Measurements from ENCODE around the gene PLCH2.
"Not testable (repeated sequence)": the region's sequence is repeated elsewhere in the genome, so short reads cannot be mapped to it uniquely, and the experiment has no call there.

The PLCH2 gene, protein sequence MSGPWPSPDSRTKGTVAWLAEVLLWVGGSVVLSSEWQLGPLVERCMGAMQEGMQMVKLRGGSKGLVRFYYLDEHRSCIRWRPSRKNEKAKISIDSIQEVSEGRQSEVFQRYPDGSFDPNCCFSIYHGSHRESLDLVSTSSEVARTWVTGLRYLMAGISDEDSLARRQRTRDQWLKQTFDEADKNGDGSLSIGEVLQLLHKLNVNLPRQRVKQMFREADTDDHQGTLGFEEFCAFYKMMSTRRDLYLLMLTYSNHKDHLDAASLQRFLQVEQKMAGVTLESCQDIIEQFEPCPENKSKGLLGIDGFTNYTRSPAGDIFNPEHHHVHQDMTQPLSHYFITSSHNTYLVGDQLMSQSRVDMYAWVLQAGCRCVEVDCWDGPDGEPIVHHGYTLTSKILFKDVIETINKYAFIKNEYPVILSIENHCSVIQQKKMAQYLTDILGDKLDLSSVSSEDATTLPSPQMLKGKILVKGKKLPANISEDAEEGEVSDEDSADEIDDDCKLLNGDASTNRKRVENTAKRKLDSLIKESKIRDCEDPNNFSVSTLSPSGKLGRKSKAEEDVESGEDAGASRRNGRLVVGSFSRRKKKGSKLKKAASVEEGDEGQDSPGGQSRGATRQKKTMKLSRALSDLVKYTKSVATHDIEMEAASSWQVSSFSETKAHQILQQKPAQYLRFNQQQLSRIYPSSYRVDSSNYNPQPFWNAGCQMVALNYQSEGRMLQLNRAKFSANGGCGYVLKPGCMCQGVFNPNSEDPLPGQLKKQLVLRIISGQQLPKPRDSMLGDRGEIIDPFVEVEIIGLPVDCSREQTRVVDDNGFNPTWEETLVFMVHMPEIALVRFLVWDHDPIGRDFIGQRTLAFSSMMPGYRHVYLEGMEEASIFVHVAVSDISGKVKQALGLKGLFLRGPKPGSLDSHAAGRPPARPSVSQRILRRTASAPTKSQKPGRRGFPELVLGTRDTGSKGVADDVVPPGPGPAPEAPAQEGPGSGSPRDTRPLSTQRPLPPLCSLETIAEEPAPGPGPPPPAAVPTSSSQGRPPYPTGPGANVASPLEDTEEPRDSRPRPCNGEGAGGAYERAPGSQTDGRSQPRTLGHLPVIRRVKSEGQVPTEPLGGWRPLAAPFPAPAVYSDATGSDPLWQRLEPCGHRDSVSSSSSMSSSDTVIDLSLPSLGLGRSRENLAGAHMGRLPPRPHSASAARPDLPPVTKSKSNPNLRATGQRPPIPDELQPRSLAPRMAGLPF (N-terminal part only)

DNA sequence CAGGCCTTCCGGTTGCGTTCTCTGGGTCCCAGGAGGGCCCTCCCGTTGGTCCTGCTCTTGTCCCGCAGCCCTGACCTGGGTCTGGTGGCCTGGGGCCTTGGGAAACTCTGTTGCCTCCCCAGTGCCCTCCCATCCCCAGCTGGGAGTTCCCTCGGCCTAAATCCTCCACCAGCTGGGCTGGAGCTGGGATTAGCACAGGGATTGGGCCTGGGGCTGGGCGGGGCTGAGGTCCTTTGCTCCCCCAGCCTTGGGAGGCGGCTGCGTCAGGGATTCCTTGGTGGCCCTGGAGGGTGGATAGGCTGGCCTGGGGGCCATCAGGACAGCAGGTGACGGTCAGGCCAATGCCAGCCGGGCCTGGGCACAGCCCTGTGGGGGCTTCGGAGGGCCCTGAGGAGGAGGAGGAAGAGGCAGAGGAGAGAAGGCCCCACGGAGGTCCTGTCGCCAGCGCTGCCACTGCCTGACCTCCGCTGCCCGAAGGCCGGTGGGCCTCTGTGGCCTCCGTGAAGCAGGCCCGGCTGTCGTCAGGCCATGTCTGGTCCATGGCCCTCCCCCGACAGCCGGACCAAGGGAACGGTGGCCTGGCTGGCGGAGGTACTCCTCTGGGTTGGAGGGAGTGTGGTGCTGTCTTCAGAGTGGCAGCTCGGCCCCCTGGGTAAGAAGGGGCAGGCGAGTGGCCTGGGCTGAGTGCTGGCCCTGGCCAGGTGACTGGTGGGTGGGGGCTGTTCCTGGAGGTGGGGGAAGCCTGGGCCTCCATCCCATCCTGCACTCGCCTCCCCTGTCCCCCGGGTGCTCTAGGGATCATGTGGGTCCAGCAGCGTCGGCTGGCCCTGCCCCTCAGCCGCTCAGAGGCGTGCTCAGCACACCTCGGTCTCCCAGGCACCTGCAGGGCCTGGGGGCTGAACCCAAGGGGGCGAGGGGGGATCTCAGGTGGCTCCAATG, at the start of gene PLCH2:
Gene PLCH2 (plus strand): TSS at position 229 of the 939 bp plus-strand sequence. CDS start 300 bp downstream, at position 529.
- DNase-seq, result no peak

- no peak for DNase-seq
Measured at GRCh38 chr1:2426540-2426939, 49.5 kb upstream of the PLCH2 start.

- no peak for DNase-seq
Measured at GRCh38 chr1:2427051-2427450, 49.0 kb upstream of the PLCH2 start.

DNA sequence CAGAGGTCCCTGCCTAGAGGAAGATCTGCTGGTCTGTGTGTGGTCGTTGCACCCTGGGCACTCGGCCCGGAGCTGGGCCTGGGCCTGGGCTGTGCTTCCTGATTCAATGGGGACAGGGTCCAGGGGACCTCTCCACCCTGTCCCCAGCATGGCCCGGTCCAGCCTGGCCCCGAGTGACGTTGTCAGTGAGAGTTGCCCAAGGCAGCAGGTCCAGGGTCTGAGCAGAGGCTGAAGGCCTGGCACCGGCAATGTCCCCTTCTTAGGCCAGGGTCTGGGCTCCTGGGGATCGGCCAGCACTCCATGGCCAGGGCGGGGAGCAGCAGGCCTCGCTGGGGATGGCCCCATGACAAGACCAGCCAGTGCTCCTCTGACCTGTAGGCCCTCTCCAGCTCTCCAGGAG, 48.1 kb upstream of the PLCH2 start:
- DNase-seq, result no peak

GRCh38 chr1:2428490-2428889, 47.6 kb upstream of the PLCH2 start:
- no peak for DNase-seq

DNA sequence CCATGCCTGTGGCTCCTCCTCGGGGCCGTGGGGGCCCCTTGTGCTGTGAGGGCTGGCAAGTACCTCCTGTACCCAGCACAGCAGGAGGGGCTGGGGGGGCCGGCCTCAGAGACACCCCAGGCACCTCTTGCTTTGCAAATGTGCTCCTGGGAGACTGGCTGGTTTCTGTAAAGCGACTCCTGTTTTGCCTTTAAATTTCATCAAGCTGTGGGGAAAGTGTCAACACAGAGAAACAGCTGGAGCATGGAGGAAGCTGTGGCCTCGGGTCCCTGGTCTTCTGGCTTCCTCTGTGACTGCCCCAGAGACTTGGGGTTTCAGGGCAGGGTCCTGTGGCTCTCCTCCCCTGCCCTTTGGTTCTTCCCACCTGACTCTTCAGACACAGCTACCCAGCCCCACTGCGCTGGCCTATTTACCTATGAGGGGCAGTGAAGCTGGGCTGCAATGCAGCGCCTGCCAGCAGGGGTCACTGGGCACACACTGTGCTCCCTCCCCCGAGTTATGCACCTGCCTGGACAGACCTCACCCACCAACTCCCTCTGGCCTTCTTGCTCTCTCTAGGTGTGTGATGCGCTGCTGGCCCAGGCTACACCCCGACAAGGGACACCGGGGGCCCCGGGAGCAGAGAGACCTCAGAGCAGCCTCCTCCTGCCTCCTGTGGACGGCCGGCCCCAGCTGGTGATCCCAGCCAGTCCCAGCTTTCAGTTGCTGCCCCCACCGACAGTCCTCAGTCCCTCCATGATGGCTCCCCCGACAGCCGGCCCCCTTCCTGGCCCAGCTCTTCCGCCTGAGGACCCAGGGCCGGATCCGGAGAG, 46.1 kb upstream of the PLCH2 start:
- no peak for DNase-seq

DNA sequence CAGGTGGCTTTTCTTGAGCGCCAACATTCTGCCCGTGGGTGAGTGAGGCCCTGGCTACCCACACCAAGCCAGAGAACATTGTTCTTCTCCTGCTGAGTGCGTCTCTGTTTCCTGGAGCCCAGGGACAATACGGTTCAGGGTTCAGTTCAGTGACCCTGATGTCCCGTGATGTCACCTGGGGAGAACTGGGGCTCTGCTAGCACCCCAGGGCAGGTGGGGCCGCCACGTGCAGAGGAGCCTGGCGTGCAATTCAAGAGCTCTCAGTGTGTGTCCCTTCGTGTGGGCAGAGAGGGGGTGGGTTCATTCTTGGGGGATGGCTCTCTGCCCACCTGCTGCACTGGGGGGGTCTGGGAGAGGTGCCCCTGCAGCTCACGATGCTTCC, 45.5 kb upstream of the PLCH2 start:
- no peak for DNase-seq

DNA sequence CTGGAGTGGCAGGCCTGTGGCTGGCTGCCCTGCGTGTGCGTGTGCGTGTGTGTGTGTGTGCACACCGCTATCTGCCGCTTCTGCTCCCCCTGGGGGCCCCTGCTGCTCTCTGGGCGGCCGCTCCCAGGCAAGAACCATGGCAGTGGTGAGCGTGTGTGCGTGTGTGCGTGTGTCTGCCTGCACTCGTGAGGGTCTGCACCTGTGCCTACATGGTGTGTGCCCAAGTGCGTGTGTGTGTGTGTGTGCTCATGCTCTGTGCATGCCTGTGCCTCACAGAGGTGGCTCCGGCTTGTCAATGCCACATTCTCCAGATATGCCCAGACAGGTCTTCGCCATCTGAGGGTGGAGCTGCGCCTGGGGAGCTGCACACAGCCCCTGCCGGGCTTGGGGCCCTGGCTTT, 45.0 kb upstream of the PLCH2 start:
- no peak for DNase-seq

DNA sequence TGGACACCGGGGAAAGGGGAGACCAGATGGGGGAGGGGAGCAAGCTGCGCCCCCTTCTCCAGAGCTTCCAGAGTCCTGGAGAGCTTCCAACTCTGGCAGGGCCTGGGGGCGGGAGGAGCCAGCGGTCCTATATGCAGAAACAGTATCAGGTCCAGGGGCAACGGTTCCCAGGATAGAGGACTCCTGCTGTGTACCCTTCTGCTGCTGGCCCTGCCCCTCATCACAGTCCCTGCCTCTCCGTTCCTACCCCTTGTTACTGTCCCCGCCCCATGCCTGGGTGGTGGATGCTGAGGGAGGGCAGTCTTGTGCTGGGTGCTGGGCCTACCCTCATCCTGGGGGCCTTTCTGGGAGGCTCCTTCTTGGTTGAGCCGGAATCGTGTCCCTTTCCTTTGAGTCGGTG, 44.6 kb upstream of the PLCH2 start:
- no peak for DNase-seq

- no peak for DNase-seq
Measured at GRCh38 chr1:2432441-2432844, 43.6 kb upstream of the PLCH2 start.

- DNase-seq, result no peak
Measured at GRCh38 chr1:2433196-2433595, 42.9 kb upstream of the PLCH2 start.

GRCh38 chr1:2433936-2434655, 42.0 kb upstream of the PLCH2 start:
- DNase-seq, result no peak

- no peak for DNase-seq
Measured at GRCh38 chr1:2435091-2435490, 41.0 kb upstream of the PLCH2 start.

DNA sequence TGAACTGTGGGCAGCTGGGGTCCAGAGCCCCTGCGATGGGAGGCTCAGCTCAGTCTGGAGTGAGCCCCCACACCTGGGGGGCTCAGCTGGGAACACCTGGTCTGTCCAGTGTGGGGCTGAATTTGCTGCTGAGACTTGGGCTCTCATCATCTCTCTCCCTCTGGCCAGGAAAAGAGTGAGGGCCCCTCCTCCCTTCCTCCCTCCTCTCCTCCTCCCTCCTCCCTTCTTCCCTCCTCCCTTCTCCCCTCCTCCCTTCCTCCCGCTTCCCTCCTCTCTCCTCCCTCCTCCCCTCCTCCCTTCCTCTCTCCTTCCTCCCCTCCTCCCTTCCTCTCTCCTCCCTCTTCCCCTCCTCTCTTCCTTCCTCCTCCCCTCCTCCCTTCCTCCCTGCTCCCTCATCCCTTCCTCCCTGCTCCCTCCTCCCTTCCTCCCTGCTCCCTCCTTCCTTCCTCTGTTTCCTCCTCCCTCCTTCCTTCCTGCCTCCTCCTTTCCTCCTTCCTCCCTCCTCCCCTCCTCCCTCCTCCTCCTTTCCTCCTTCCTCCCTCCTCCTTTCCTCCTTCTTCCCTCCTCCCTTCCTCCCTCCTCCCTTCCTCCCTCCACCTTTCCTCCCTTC, 40.2 kb upstream of the PLCH2 start:
- no peak for DNase-seq

- no peak for DNase-seq
Measured at GRCh38 chr1:2436876-2437275, 39.2 kb upstream of the PLCH2 start.

- no peak for DNase-seq
Measured at GRCh38 chr1:2437617-2438016, 38.5 kb upstream of the PLCH2 start.

DNA sequence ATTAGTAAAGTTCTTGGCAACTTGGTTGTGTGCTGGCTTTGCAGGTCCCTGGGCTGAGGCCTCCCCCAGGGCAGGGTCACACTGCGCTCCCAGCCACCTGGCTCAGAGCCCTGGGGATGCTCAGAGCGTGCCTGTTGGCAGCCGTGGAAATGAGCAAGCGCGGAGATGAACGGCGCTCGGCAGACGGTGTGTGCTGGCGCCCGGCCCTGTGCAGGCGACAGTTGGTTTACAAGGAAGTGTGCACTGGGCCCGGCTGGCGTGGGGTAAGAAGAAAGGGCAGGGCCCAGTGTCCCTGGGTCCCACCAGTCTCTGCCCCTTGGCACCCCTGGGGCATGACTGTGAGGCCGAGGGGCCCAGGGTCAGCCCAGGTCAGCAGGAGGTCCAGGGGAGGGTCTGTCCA, 38.1 kb upstream of the PLCH2 start:
- no peak for DNase-seq

DNA sequence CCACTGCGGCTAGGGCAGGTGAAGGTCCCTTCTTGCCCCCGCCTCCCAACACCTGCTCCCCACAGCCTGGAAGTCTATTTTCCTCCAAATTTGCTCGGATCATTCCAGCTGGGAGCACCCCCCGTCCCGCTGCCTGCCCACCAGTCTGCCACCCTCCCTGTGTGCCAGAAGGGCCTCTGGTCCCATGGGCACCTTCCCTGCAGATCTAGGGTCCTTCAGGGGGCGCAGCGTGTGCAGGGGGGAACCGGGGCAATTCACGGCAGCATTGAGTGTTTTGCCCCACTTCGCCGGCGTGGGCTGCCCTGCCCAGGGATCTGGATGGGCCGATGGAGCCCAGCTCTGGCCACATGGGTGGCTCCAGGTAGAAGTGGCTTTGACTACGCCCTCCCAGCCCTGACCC, 37.4 kb upstream of the PLCH2 start:
- DNase-seq, result no peak

DNA sequence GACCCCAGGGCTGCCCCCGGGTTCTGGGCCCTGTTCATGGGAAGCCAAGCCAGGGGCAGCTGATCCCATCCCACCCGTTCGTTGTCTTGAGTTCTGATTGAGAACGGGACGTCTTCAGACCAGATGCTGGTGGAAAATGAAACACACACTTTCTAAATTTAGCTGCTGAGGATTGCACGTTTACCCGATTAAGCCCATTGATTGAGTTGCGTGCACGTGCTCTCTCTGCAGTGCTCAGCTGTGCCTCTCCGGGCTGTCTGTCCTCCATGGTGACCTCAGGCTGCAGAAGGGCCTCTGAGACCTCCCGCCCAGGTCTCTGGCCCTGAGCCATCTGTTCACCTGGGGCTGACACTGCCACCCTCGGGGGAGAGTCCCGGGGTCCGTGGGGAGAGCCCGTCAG, 36.7 kb upstream of the PLCH2 start:
- DNase-seq, result no peak

DNA sequence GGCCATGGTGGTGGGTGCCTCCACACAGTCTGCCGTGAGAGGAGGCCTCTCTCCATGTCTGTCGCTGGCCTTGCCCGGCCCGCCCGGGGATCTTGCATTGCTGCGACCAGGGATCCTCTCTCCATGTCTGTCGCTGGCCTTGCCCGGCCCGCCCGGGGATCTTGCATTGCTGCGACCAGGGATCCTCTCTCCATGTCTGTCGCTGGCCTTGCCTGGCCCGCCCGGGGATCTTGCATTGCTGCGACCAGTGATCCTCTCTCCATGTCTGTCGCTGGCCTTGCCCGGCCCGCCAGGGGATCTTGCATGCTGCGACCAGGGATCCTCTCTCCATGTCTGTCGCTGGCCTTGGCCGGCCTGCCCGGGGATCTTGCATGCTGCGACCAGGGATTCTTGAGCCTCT, 35.7 kb upstream of the PLCH2 start:
- not testable (repeated sequence) for DNase-seq
